Activated T-cell treated with anti-CD3 and anti-CD28 coated beads, Interleukin-2, amount 50 U/mL, for 48 hours (primary cell): ENCODE measurements around the gene C1QTNF2.

Source experiments
- DNase-seq, 2 experiments: peaks; one replicate each; pipeline ENCODE4 v3.0.0-alpha.2; 2020

The C1QTNF2 gene

GRCh38 chr5:160369990-160370712 lies at the start of gene C1QTNF2:
Gene C1QTNF2, minus strand, starts transcription at chr5:160370626. Its CDS starts 15,615 bp downstream, at chr5:160355011.
- DNase-seq = peak; percentile 23 to 30

GRCh38 chr5:160420331-160420610 lies 49.8 kb upstream of the C1QTNF2 start:
- no peak for DNase-seq

GRCh38 chr5:160419458-160420330 lies 49.3 kb upstream of the C1QTNF2 start:
- no peak for DNase-seq

GRCh38 chr5:160418561-160419457 lies 48.4 kb upstream of the C1QTNF2 start, which contains the start of gene SLU7:
Gene SLU7, minus strand, starts transcription at chr5:160419081. Its CDS starts 3,787 bp downstream, at chr5:160415294.
- DNase-seq = peak; percentile 95

GRCh38 chr5:160399402-160400353 lies 29.3 kb upstream of the C1QTNF2 start, which contains the start of gene FAM200C:
Gene FAM200C, minus strand, starts transcription at chr5:160400054. Its CDS starts 4,564 bp downstream, at chr5:160395490.
- DNase-seq = peak; percentile 83

GRCh38 chr5:160398806-160399205 lies 28.4 kb upstream of the C1QTNF2 start:
- DNase-seq = no peak

GRCh38 chr5:160397492-160397891 lies 27.1 kb upstream of the C1QTNF2 start:
- no peak for DNase-seq

- DNase-seq = no peak
Observed at GRCh38 chr5:160395111-160395510, 24.7 kb upstream of the C1QTNF2 start.

GRCh38 chr5:160390787-160391696 lies 20.6 kb upstream of the C1QTNF2 start:
- DNase-seq = no peak

- no peak for DNase-seq
Observed at GRCh38 chr5:160387445-160387844, 17.0 kb upstream of the C1QTNF2 start.

GRCh38 chr5:160385496-160385895 lies 15.1 kb upstream of the C1QTNF2 start:
- DNase-seq = no peak

- no peak for DNase-seq
Observed at GRCh38 chr5:160384681-160385080, 14.3 kb upstream of the C1QTNF2 start.

GRCh38 chr5:160382346-160382745 lies 11.9 kb upstream of the C1QTNF2 start:
- DNase-seq = no peak

- DNase-seq = no peak
Observed at GRCh38 chr5:160380041-160380440, 9.6 kb upstream of the C1QTNF2 start.

- no peak for DNase-seq
Observed at GRCh38 chr5:160379511-160379910, 9.1 kb upstream of the C1QTNF2 start.

GRCh38 chr5:160378330-160378729 lies 7.9 kb upstream of the C1QTNF2 start:
- no peak for DNase-seq

GRCh38 chr5:160377651-160378050 lies 7.2 kb upstream of the C1QTNF2 start:
- no peak for DNase-seq

- no peak for DNase-seq
Observed at GRCh38 chr5:160376416-160376815, 6.0 kb upstream of the C1QTNF2 start.

GRCh38 chr5:160375701-160376100 lies 5.3 kb upstream of the C1QTNF2 start:
- DNase-seq = no peak

GRCh38 chr5:160375166-160375565 lies 4.7 kb upstream of the C1QTNF2 start:
- no peak for DNase-seq

GRCh38 chr5:160371294-160371693 lies 868 bp upstream of the C1QTNF2 start:
- DNase-seq = no peak
